ENCODE results near the gene PITPNC1. TPM values are rescaled to one million over a fixed set of nuclear protein-coding genes. Genes with fewer than 3 reads are reported as not detected.

Gene PITPNC1
- total and polyA plus RNA-seq, 7 donors: 3.0 to 15.7 (median 5.6) TPM

- H3K27me3 ChIP-seq: no peaks in the 10 kb centered on the region
- intact Hi-C loops (cut with DNase I): loop anchor here (10.0 kb wide), 1 partner anchor 354 kb away; the partner anchor contains the start of gene NOL11
- WGBS, 2 donors: 91% methylated on average over 1 of the region's 1 CpG
- H3K27ac ChIP-seq: no peak overlapping the region
- no peak overlapping the region for H3K4me3 ChIP-seq
- no peaks in the 10 kb centered on the region for H3K9me3 ChIP-seq
- peaks cover 2 to 24% (median 5%) of the 10 kb centered on the region in 4 donors for H3K36me3 ChIP-seq
- no peak for DNase-seq
- no peak for TF ChIP-seq POLR2AphosphoS5 (IDR thresholded peaks at IDR 0.05)
- TF ChIP-seq, protein P1, sequence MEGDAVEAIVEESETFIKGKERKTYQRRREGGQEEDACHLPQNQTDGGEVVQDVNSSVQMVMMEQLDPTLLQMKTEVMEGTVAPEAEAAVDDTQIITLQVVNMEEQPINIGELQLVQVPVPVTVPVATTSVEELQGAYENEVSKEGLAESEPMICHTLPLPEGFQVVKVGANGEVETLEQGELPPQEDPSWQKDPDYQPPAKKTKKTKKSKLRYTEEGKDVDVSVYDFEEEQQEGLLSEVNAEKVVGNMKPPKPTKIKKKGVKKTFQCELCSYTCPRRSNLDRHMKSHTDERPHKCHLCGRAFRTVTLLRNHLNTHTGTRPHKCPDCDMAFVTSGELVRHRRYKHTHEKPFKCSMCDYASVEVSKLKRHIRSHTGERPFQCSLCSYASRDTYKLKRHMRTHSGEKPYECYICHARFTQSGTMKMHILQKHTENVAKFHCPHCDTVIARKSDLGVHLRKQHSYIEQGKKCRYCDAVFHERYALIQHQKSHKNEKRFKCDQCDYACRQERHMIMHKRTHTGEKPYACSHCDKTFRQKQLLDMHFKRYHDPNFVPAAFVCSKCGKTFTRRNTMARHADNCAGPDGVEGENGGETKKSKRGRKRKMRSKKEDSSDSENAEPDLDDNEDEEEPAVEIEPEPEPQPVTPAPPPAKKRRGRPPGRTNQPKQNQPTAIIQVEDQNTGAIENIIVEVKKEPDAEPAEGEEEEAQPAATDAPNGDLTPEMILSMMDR (IDR thresholded peaks at IDR 0.05): no peak
- TF ChIP-seq POLR2A (IDR thresholded peaks at IDR 0.05): no peak
- no peak for TF ChIP-seq EP300 (IDR thresholded peaks at IDR 0.05)
- H3K4me1 ChIP-seq: peaks cover 0 to 64% (median 55%) of the 10 kb centered on the region in 4 donors
Observed at GRCh38 chr17:67360880-67361279, 16.2 kb upstream of the PITPNC1 start.

- H3K9me3 ChIP-seq: no peaks in the 10 kb centered on the region
- no peak for DNase-seq
- no peak overlapping the region for H3K4me3 ChIP-seq
- WGBS, 2 donors: 89 to 93% methylated on average over 9 of the region's 9 CpGs
- intact Hi-C loops (cut with DNase I): loop anchor here (10.0 kb wide), 1 partner anchor 353 kb away; the partner anchor contains the start of gene NOL11
- peaks cover 0 to 14% (median 3%) of the 10 kb centered on the region in 4 donors for H3K36me3 ChIP-seq
- H3K27me3 ChIP-seq: no peaks in the 10 kb centered on the region
- H3K4me1 ChIP-seq: peaks cover 0 to 70% (median 58%) of the 10 kb centered on the region in 4 donors
- TF ChIP-seq, protein P1 (IDR thresholded peaks at IDR 0.05): no peak
- TF ChIP-seq POLR2A (IDR thresholded peaks at IDR 0.05) (no peak), EP300 (IDR thresholded peaks at IDR 0.05) (no peak), POLR2AphosphoS5 (IDR thresholded peaks at IDR 0.05) (no peak)
- no peak overlapping the region for H3K27ac ChIP-seq
Observed at GRCh38 chr17:67362173-67362572, 14.9 kb upstream of the PITPNC1 start.

GRCh38 chr17:67364847-67365737, 12.0 kb upstream of the PITPNC1 start:
- DNase-seq: no peak
- H3K27ac ChIP-seq: peak overlapping the region; percentile 87 to 93 (median 92)
- WGBS, 2 donors: 64 to 72% methylated on average over 26 of the region's 26 CpGs
- no peaks in the 10 kb centered on the region for H3K27me3 ChIP-seq
- intact Hi-C loops (cut with DNase I): loop anchor here (5.0 to 10.0 kb wide), 2 partner anchors 123 to 350 kb away; partner anchors contain the start of gene NOL11
- H3K36me3 ChIP-seq: peaks cover 0 to 5% (median 0%) of the 10 kb centered on the region in 4 donors
- peaks cover 0 to 59% (median 45%) of the 10 kb centered on the region in 4 donors for H3K4me1 ChIP-seq
- no peak for TF ChIP-seq POLR2AphosphoS5 (IDR thresholded peaks at IDR 0.05)
- TF ChIP-seq, protein P1 (IDR thresholded peaks at IDR 0.05): no peak
- TF ChIP-seq POLR2A (IDR thresholded peaks at IDR 0.05): no peak
- no peak for TF ChIP-seq EP300 (IDR thresholded peaks at IDR 0.05)
- H3K4me3 ChIP-seq: peak overlapping the region; percentile 64 to 94 (median 76)
- no peaks in the 10 kb centered on the region for H3K9me3 ChIP-seq

GRCh38 chr17:67365738-67366192, 11.3 kb upstream of the PITPNC1 start:
- peaks cover 0 to 5% (median 0%) of the 10 kb centered on the region in 4 donors for H3K36me3 ChIP-seq
- intact Hi-C loops (cut with DNase I): loop anchor here (5.0 to 10.0 kb wide), 2 partner anchors 123 to 349 kb away; partner anchors contain the start of gene NOL11
- 0% methylated on average over 11 of the region's 11 CpGs for WGBS, 2 donors
- TF ChIP-seq EP300 (IDR thresholded peaks at IDR 0.05): no peak
- no peak for TF ChIP-seq POLR2A (IDR thresholded peaks at IDR 0.05)
- TF ChIP-seq POLR2AphosphoS5 (IDR thresholded peaks at IDR 0.05): no peak
- TF ChIP-seq, protein P1 (IDR thresholded peaks at IDR 0.05): no peak
- H3K9me3 ChIP-seq: no peaks in the 10 kb centered on the region
- H3K4me3 ChIP-seq: peak overlapping the region; percentile 64 to 94 (median 76)
- no peak for DNase-seq
- peaks cover 0 to 53% (median 38%) of the 10 kb centered on the region in 4 donors for H3K4me1 ChIP-seq
- H3K27ac ChIP-seq: peak overlapping the region; percentile 87 to 93 (median 92)
- no peaks in the 10 kb centered on the region for H3K27me3 ChIP-seq
